Transverse colon (tissue), 4 donors: ENCODE results near the gene ZNF689. TPM values are rescaled to one million over a fixed set of nuclear protein-coding genes. Genes with fewer than 3 reads are reported as not detected.

ENCODE experiments used
- DNase-seq: peaks from one replicate; pipeline ENCODE4 v3.0.0-alpha.2; 2019
- H3K27ac ChIP-seq, 4 donors: fragments of 200-600 bp; sonication (generic); 2 replicates each; pipeline ENCODE4 v1.5.1; 2016 to 2018; ENCODE audit warnings: inconsistent platforms in 4 of 4
- H3K27me3 ChIP-seq: fragments of 200-600 bp; sonication (generic); 2 replicates; pipeline ENCODE4 v1.5.1; 2017; ENCODE audit warnings: inconsistent platforms
- H3K36me3 ChIP-seq, 4 donors: fragments of 200-600 bp; sonication (generic); 2 replicates each; pipeline ENCODE4 v1.5.1; 2017 to 2019; ENCODE audit warnings: inconsistent platforms in 4 of 4
- H3K4me1 ChIP-seq, 4 donors: fragments of 200-600 bp; sonication (generic); 2 replicates each; pipeline ENCODE4 v1.5.1; 2017 to 2020; ENCODE audit warnings: inconsistent platforms in 4 of 4
- H3K4me3 ChIP-seq, 4 donors: fragments of 200-600 bp; sonication (generic); 1 replicate in 1 of 4; 2 replicates in 3 of 4; pipeline versions ENCODE4 v1.5.1 to v1.6.1; 2017 to 2019; ENCODE audit warnings: inconsistent platforms in 4 of 4
- H3K9me3 ChIP-seq, 2 donors: fragments of 200-600 bp; sonication (generic); 2 replicates each; pipeline ENCODE4 v1.5.1; 2017 to 2019; ENCODE audit warnings: inconsistent platforms in 2 of 2
- EP300 ChIP-seq: sonication (generic); formaldehyde crosslinking; IDR thresholded peaks from one replicate; pipeline ENCODE4 v1.6.1; 2017; ENCODE audit warnings: antibody characterized with exemption, low read depth
- POLR2A ChIP-seq: fragments of 450-650 bp; IDR thresholded peaks from one replicate; pipeline ENCODE4 v1.6.1; 2016; ENCODE audit warnings: antibody characterized with exemption, mild to moderate bottlenecking, moderate library complexity
- POLR2AphosphoS5 ChIP-seq, 3 donors: sonication (generic); formaldehyde crosslinking; IDR thresholded peaks; one replicate each; pipeline ENCODE4 v1.6.1; 2016; ENCODE audit warnings: antibody characterized with exemption in 3 of 3
- WGBS, 2 donors: methylation state at CpG; one replicate each; pipeline ENCODE4 v1.1.5; 2018; ENCODE audit warnings: low coverage in 1 of 2; 5-methylcytosine and 5-hydroxymethylcytosine counted together
- in situ Hi-C, 4 donors: fragments of 200-750 bp; cut with MboI; loops; one replicate each; pipeline versions ENCODE4 v1.15.0 to v1.15.1; 2017; ENCODE audit warnings: low sequenced_read_pairs in 3 of 4, low pct_ligation_motif_present in 1 of 4, low pct_unique_long_range_greater_than_20kb in 1 of 4
- intact Hi-C: fragments of 100-400 bp; cut with DNase I; formaldehyde crosslinking; loops from one replicate; pipeline ENCODE4 v1.15.1; 2023; ENCODE audit warnings: low total_unique reads
- total RNA-seq, 4 donors: library from RNA; depleted of rRNA; stranded (reverse); fragments of >200 nt; gene quantifications; one replicate each; pipeline ENCODE4 v1.1.0, GENCODE V29; 2016
- TF ChIP-seq, protein P1 (sequence below), 5 experiments: fragments of 200-600 bp in 3 of 5; fragments of 450-650 bp in 2 of 5; sonication (generic) in 3 of 5; IDR thresholded peaks; 1 replicate in 2 of 5; 2 replicates in 3 of 5; pipeline ENCODE4 v1.5.1; 2016 to 2017; ENCODE audit warnings: antibody characterized with exemption in 5 of 5, inconsistent platforms in 3 of 5, mild to moderate bottlenecking in 2 of 5, moderate library complexity in 1 of 5

The ZNF689 gene
- total RNA-seq, 4 donors from 2014 or later = 3.4 to 77.1 (median 8.1) TPM

GRCh38 chr16:30558789-30559377, 51.3 kb downstream of the ZNF689 start:
- H3K4me3 ChIP-seq = peak overlapping the region in 2 of 4 donors; percentile 68 to 94
- peak overlapping the region; percentile 91 to 99 (median 96) for H3K27ac ChIP-seq
- H3K9me3 ChIP-seq = no peaks in the 10 kb centered on the region
- TF ChIP-seq POLR2AphosphoS5 (IDR thresholded peaks at IDR 0.05) = no peak
- no peak for TF ChIP-seq POLR2A
- TF ChIP-seq EP300 = no peak
- TF ChIP-seq, protein P1, sequence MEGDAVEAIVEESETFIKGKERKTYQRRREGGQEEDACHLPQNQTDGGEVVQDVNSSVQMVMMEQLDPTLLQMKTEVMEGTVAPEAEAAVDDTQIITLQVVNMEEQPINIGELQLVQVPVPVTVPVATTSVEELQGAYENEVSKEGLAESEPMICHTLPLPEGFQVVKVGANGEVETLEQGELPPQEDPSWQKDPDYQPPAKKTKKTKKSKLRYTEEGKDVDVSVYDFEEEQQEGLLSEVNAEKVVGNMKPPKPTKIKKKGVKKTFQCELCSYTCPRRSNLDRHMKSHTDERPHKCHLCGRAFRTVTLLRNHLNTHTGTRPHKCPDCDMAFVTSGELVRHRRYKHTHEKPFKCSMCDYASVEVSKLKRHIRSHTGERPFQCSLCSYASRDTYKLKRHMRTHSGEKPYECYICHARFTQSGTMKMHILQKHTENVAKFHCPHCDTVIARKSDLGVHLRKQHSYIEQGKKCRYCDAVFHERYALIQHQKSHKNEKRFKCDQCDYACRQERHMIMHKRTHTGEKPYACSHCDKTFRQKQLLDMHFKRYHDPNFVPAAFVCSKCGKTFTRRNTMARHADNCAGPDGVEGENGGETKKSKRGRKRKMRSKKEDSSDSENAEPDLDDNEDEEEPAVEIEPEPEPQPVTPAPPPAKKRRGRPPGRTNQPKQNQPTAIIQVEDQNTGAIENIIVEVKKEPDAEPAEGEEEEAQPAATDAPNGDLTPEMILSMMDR (IDR thresholded peaks at IDR 0.05) = no peak
- WGBS, 2 donors = 83 to 100% methylated on average over 4 to 21 of the region's 21 CpGs
- intact Hi-C loops = loop anchor here (1.0 kb wide), 1 partner anchor 25 kb away; the partner anchor contains the start of gene ZNF747
- no peaks in the 10 kb centered on the region for H3K27me3 ChIP-seq
- DNase-seq = no peak
- H3K36me3 ChIP-seq = peaks cover 0 to 13% (median 3%) of the 10 kb centered on the region in 4 donors
- H3K4me1 ChIP-seq = peaks cover 24 to 48% (median 41%) of the 10 kb centered on the region in 4 donors
- in situ Hi-C loops = loop anchor here in 1 of 4 donors (25.0 kb wide), 1 partner anchor 122 kb away; the partner anchor contains the start of genes DCTPP1 and SEPHS2

GRCh38 chr16:30557957-30558788, 52.0 kb downstream of the ZNF689 start, which contains the start of gene ZNF764:
Gene ZNF764 (minus strand): TSS chr16:30558374. CDS start chr16:30558182, 192 bp downstream.
- H3K9me3 ChIP-seq = no peaks in the 10 kb centered on the region
- peak within 1 kb of the TSS; percentile 91 to 99 (median 96) for H3K27ac ChIP-seq
- intact Hi-C loops = loop anchor here (1.0 kb wide), 1 partner anchor 24 kb away; the partner anchor contains the start of gene ZNF747
- TF ChIP-seq POLR2AphosphoS5 (IDR thresholded peaks at IDR 0.05) (peak; percentile 17 to 74 (median 73)), EP300 (no peak), POLR2A (peak; percentile 67)
- TF ChIP-seq, protein P1 (IDR thresholded peaks at IDR 0.05) = peak in 1 of 5 experiments; percentile 6
- peaks cover 24 to 53% (median 43%) of the 10 kb centered on the region in 4 donors for H3K4me1 ChIP-seq
- in situ Hi-C loops = loop anchor here in 1 of 4 donors (25.0 kb wide), 1 partner anchor 121 kb away; the partner anchor contains the start of genes DCTPP1 and SEPHS2
- WGBS, 2 donors = 0% methylated on average over 70 of the region's 74 CpGs; no CpG with 5 or more reads in 1 of the 2 donors
- H3K36me3 ChIP-seq = peaks cover 0 to 13% (median 3%) of the 10 kb centered on the region in 4 donors
- H3K27me3 ChIP-seq = no peaks in the 10 kb centered on the region
- H3K4me3 ChIP-seq = peak within 1 kb of the TSS; percentile 59 to 94 (median 73)
- peak; percentile 99 for DNase-seq

GRCh38 chr16:30557707-30557956, 52.6 kb downstream of the ZNF689 start:
- peaks cover 24 to 53% (median 46%) of the 10 kb centered on the region in 4 donors for H3K4me1 ChIP-seq
- intact Hi-C loops (no loop called here), in situ Hi-C loops (loop anchor here in 1 of 4 donors (25.0 kb wide), 1 partner anchor 120 kb away; the partner anchor contains the start of genes DCTPP1 and SEPHS2)
- peak overlapping the region; percentile 91 to 99 (median 96) for H3K27ac ChIP-seq
- no peaks in the 10 kb centered on the region for H3K27me3 ChIP-seq
- peaks cover 0 to 13% (median 3%) of the 10 kb centered on the region in 4 donors for H3K36me3 ChIP-seq
- TF ChIP-seq POLR2AphosphoS5 (IDR thresholded peaks at IDR 0.05) (no peak), POLR2A (no peak), EP300 (no peak)
- TF ChIP-seq, protein P1 (IDR thresholded peaks at IDR 0.05) = peak in 2 of 5 experiments; percentile 12 to 18
- no peak for DNase-seq
- H3K4me3 ChIP-seq = peak overlapping the region; percentile 59 to 94 (median 73)
- 1% methylated on average over 12 of the region's 17 CpGs; no CpG with 5 or more reads in 1 of the 2 donors for WGBS, 2 donors
- no peaks in the 10 kb centered on the region for H3K9me3 ChIP-seq

- Histone ChIP-seq H3K4me1 (peaks cover 24 to 45% (median 37%) of the 10 kb centered on the region in 4 donors), H3K27ac (peak overlapping the region; percentile 91 to 99 (median 96)), H3K4me3 (peak overlapping the region in 2 of 4 donors; percentile 68 to 94), H3K9me3 (no peaks in the 10 kb centered on the region), H3K27me3 (no peaks in the 10 kb centered on the region), H3K36me3 (peaks cover 0 to 13% (median 3%) of the 10 kb centered on the region in 4 donors)
- in situ Hi-C loops = loop anchor here in 1 of 4 donors (25.0 kb wide), 1 partner anchor 119 kb away; the partner anchor contains the start of genes DCTPP1 and SEPHS2
- WGBS, 2 donors = 49% methylated on average over 10 of the region's 10 CpGs; no CpG with 5 or more reads in 1 of the 2 donors
- TF ChIP-seq, protein P1 (IDR thresholded peaks at IDR 0.05) = no peak
- intact Hi-C loops = no loop called here
- no peak for DNase-seq
These were observed 54.1 kb downstream of the ZNF689 start for GRCh38 chr16:30556125-30556473.
